ENCODE measurements around the gene NLRP5. TPM values are rescaled to one million over a fixed set of nuclear protein-coding genes. Genes with fewer than 3 reads are reported as not detected.

Gene NLRP5
- total RNA-seq, 1 donor from 2014 or later, result not detected

GRCh38 chr19:56101746-56102535 lies 115.4 kb downstream of the NLRP5 start:
- Mint-ChIP-seq H3K9me3 (ENCODE audit: unreplicated experiment) (no peaks in the 10 kb centered on the region), H3K4me3 (ENCODE audit: unreplicated experiment) (no peak overlapping the region), H3K36me3 (ENCODE audit: low read depth, unreplicated experiment) (peaks cover 1% of the 10 kb centered on the region)

GRCh38 chr19:56103027-56103614 lies 116.5 kb downstream of the NLRP5 start:
- peaks cover 12% of the 10 kb centered on the region for H3K4me1 Mint-ChIP-seq (ENCODE audit: low read depth, unreplicated experiment)
- Histone ChIP-seq H4K20me1 (ENCODE audit: insufficient read depth, low read length) (peaks cover 63% of the 10 kb centered on the region), H3K79me2 (ENCODE audit: insufficient read depth, low read length) (peaks cover 74% of the 10 kb centered on the region), H2AFZ (ENCODE audit: low read depth, low read length) (no peak overlapping the region), H3K27me3 (ENCODE audit: insufficient read depth, low read length) (no peaks in the 10 kb centered on the region), H3K27ac (ENCODE audit: low read depth, low read length) (no peak overlapping the region), H3K36me3 (ENCODE audit: insufficient read depth, low read length) (no peaks in the 10 kb centered on the region), H3K4me1 (ENCODE audit: insufficient read depth, low read length) (no peaks in the 10 kb centered on the region), H3K4me2 (ENCODE audit: low read length) (no peak overlapping the region), H3K9me3 (ENCODE audit: insufficient read depth, low read depth, low read length) (no peaks in the 10 kb centered on the region), H3K4me3 (ENCODE audit: insufficient read depth, low read depth, low read length) (no peak overlapping the region), H3K9ac (ENCODE audit: low read length) (no peak overlapping the region)
- H3K27ac Mint-ChIP-seq (ENCODE audit: unreplicated experiment), result no peak overlapping the region
- no peaks in the 10 kb centered on the region for H3K9me3 Mint-ChIP-seq (ENCODE audit: unreplicated experiment)
- no peaks in the 10 kb centered on the region for H3K27me3 Mint-ChIP-seq (ENCODE audit: low read depth, unreplicated experiment)
- no peak for DNase-seq (ENCODE audit: low read depth)
- no peak for FAIRE-seq
- TF ChIP-seq EZH2 (IDR thresholded peaks at IDR 0.05; ENCODE audit: insufficient read depth, low read length), result no peak
- TF ChIP-seq CTCF (IDR thresholded peaks at IDR 0.05; ENCODE audit: insufficient read depth, low read depth, low read length), result no peak
- no peak overlapping the region for H3K4me3 Mint-ChIP-seq (ENCODE audit: unreplicated experiment)
- H3K36me3 Mint-ChIP-seq (ENCODE audit: low read depth, unreplicated experiment), result peaks cover 1% of the 10 kb centered on the region

More at GRCh38 chr19:56101746-56102535, 115.4 kb downstream of the NLRP5 start:
- Histone ChIP-seq H3K79me2 (ENCODE audit: insufficient read depth, low read length) (peaks cover 67% of the 10 kb centered on the region), H3K27ac (ENCODE audit: low read depth, low read length) (no peak overlapping the region), H3K4me2 (ENCODE audit: low read length) (no peak overlapping the region), H4K20me1 (ENCODE audit: insufficient read depth, low read length) (peaks cover 62% of the 10 kb centered on the region), H3K4me3 (ENCODE audit: insufficient read depth, low read depth, low read length) (no peak overlapping the region), H3K9me3 (ENCODE audit: insufficient read depth, low read depth, low read length) (no peaks in the 10 kb centered on the region), H3K4me1 (ENCODE audit: insufficient read depth, low read length) (no peaks in the 10 kb centered on the region), H3K9ac (ENCODE audit: low read length) (no peak overlapping the region), H3K27me3 (ENCODE audit: insufficient read depth, low read length) (no peaks in the 10 kb centered on the region), H3K36me3 (ENCODE audit: insufficient read depth, low read length) (no peaks in the 10 kb centered on the region), H2AFZ (ENCODE audit: low read depth, low read length) (no peak overlapping the region)
- DNase-seq (ENCODE audit: low read depth), result no peak
- H3K27me3 Mint-ChIP-seq (ENCODE audit: low read depth, unreplicated experiment), result no peaks in the 10 kb centered on the region
- peaks cover 8% of the 10 kb centered on the region for H3K4me1 Mint-ChIP-seq (ENCODE audit: low read depth, unreplicated experiment)
- TF ChIP-seq EZH2 (IDR thresholded peaks at IDR 0.05; ENCODE audit: insufficient read depth, low read length), result no peak
- no peak for TF ChIP-seq CTCF (IDR thresholded peaks at IDR 0.05; ENCODE audit: insufficient read depth, low read depth, low read length)
- no peak for FAIRE-seq
- H3K27ac Mint-ChIP-seq (ENCODE audit: unreplicated experiment), result no peak overlapping the region

- TF ChIP-seq CTCF (IDR thresholded peaks at IDR 0.05; ENCODE audit: insufficient read depth, low read depth, low read length), result no peak
- Histone ChIP-seq H3K4me2 (ENCODE audit: low read length) (no peak overlapping the region), H2AFZ (ENCODE audit: low read depth, low read length) (no peak overlapping the region), H3K4me3 (ENCODE audit: insufficient read depth, low read depth, low read length) (no peak overlapping the region), H3K27me3 (ENCODE audit: insufficient read depth, low read length) (no peaks in the 10 kb centered on the region), H3K79me2 (ENCODE audit: insufficient read depth, low read length) (peaks cover 80% of the 10 kb centered on the region), H3K9ac (ENCODE audit: low read length) (no peak overlapping the region), H4K20me1 (ENCODE audit: insufficient read depth, low read length) (peaks cover 71% of the 10 kb centered on the region), H3K9me3 (ENCODE audit: insufficient read depth, low read depth, low read length) (no peaks in the 10 kb centered on the region), H3K36me3 (ENCODE audit: insufficient read depth, low read length) (no peaks in the 10 kb centered on the region), H3K4me1 (ENCODE audit: insufficient read depth, low read length) (no peaks in the 10 kb centered on the region), H3K27ac (ENCODE audit: low read depth, low read length) (no peak overlapping the region)
- H3K27me3 Mint-ChIP-seq (ENCODE audit: low read depth, unreplicated experiment), result no peaks in the 10 kb centered on the region
- H3K4me1 Mint-ChIP-seq (ENCODE audit: low read depth, unreplicated experiment), result peaks cover 23% of the 10 kb centered on the region
- H3K36me3 Mint-ChIP-seq (ENCODE audit: low read depth, unreplicated experiment), result peaks cover 1% of the 10 kb centered on the region
- DNase-seq (ENCODE audit: low read depth) (no peak), FAIRE-seq (no peak)
- peak overlapping the region; percentile 53 for H3K27ac Mint-ChIP-seq (ENCODE audit: unreplicated experiment)
- H3K4me3 Mint-ChIP-seq (ENCODE audit: unreplicated experiment), result no peak overlapping the region
- no peaks in the 10 kb centered on the region for H3K9me3 Mint-ChIP-seq (ENCODE audit: unreplicated experiment)
Observed at GRCh38 chr19:56104423-56104822, 117.8 kb downstream of the NLRP5 start.
